Measurements from ENCODE around the gene HSD17B12. TPM values are rescaled to one million over a fixed set of nuclear protein-coding genes. Genes with fewer than 3 reads are reported as not detected.
A peak's percentile ranks its signal among the peaks of the same experiment; 100 is the strongest.

The HSD17B12 gene
- total RNA-seq, 1 donor from 2014 or later, result 80.5 TPM

GRCh38 chr11:43874738-43875137 is 194.2 kb downstream of the HSD17B12 start:
- no peak for DNase-seq

GRCh38 chr11:43879789-43880639 is 199.5 kb downstream of the HSD17B12 start:
- no peak for DNase-seq

GRCh38 chr11:43880640-43881159 is 200.2 kb downstream of the HSD17B12 start, which contains the start of gene ALKBH3:
Gene ALKBH3 (plus strand): TSS chr11:43880831. CDS start chr11:43882653, 1,822 bp downstream.
- DNase-seq, result peak; percentile 97

GRCh38 chr11:43892851-43893250 is 212.3 kb downstream of the HSD17B12 start:
- DNase-seq, result no peak

GRCh38 chr11:43894546-43894945 is 214.0 kb downstream of the HSD17B12 start:
- DNase-seq, result no peak

GRCh38 chr11:43895601-43896000 is 215.1 kb downstream of the HSD17B12 start:
- no peak for DNase-seq

GRCh38 chr11:43898574-43898973 is 218.0 kb downstream of the HSD17B12 start:
- DNase-seq, result peak; percentile 81

GRCh38 chr11:43899094-43899493 is 218.6 kb downstream of the HSD17B12 start:
- no peak for DNase-seq

- DNase-seq, result no peak
These were observed 221.0 kb downstream of the HSD17B12 start for GRCh38 chr11:43901551-43901950.

GRCh38 chr11:43903078-43903477 is 222.5 kb downstream of the HSD17B12 start:
- no peak for DNase-seq

- no peak for DNase-seq
These were observed 223.4 kb downstream of the HSD17B12 start for GRCh38 chr11:43903969-43904368.

GRCh38 chr11:43904742-43905535 is 224.4 kb downstream of the HSD17B12 start:
- DNase-seq, result peak; percentile 59

- DNase-seq, result peak; percentile 94
These were observed 225.3 kb downstream of the HSD17B12 start for GRCh38 chr11:43905813-43906241.

Other genes with a start within 250 kb of the HSD17B12 start
- gene ALKBH3, start 200.1 kb downstream of the HSD17B12 start, total RNA-seq, result 27.4 and 40.0 TPM in 2 replicates

Data from dermis blood vessel endothelial cell (primary cell).